IMR-90 (cell line): Measurements from ENCODE around the gene CCR3. TPM values are rescaled to one million over a fixed set of nuclear protein-coding genes. Genes with fewer than 3 reads are reported as not detected.

Experiments used
- ATAC-seq: fragments of 200-7000 bp; cut with Tn5 transposase; 2 replicates; pipeline ENCODE4 v1.9.1; 2020; ENCODE audit warnings: low read depth, mild to moderate bottlenecking, moderate library complexity
- BruUV-seq: library from RNA; stranded (reverse); fragments of 400-500 nt; replicated peaks from 2 replicates; lab custom pipeline; 2021; lab: Mats Ljungman, UMichigan
- CTCF ChIA-PET: fragments of 300-600 bp; formaldehyde crosslinking; extraction: SDS; loops from one replicate; lab custom pipeline; 2021; ENCODE audit warnings: antibody characterized with exemption; lab: Yijun Ruan, JAX
- POLR2A ChIA-PET: fragments of 300-600 bp; sonication (Branson Sonifier 250); formaldehyde crosslinking; loops from one replicate; lab custom pipeline; 2022; ENCODE audit warnings: antibody characterized with exemption; ENCODE audit not compliant: unreplicated experiment; lab: Charles Lee
- DNase-seq: peaks from one replicate; pipeline ENCODE4 v3.0.0; 2013
- H2AFZ ChIP-seq: replicated peaks from 2 replicates; pipeline ENCODE3; 2013; ENCODE audit warnings: low read length, mild to moderate bottlenecking; ENCODE audit not compliant: poor library complexity
- H2AK5ac ChIP-seq: 2 replicates; pipeline ENCODE4 v1.6.1; 2013; ENCODE audit warnings: low read depth, low read length, inconsistent platforms
- H2AK9ac ChIP-seq: replicated peaks from 2 replicates; pipeline ENCODE3; 2013; ENCODE audit warnings: mild to moderate bottlenecking, low read depth, low read length, moderate library complexity; ENCODE audit not compliant: poor library complexity
- H2BK120ac ChIP-seq: 2 replicates; pipeline ENCODE4 v1.6.1; 2013; ENCODE audit warnings: low read depth, low read length, inconsistent platforms
- H2BK15ac ChIP-seq: 3 replicates; pipeline ENCODE4 v1.6.1; 2013; ENCODE audit warnings: low read depth, low read length, inconsistent platforms
- H2BK20ac ChIP-seq: 2 replicates; pipeline ENCODE4 v1.6.1; 2013; ENCODE audit warnings: low read depth, mild to moderate bottlenecking, inconsistent platforms, low read length, moderate library complexity
- H2BK5ac ChIP-seq: 2 replicates; pipeline ENCODE4 v1.6.1; 2013; ENCODE audit warnings: mild to moderate bottlenecking, low read depth, low read length, inconsistent platforms; ENCODE audit not compliant: poor library complexity, severe bottlenecking
- H3K14ac ChIP-seq: replicated peaks from 2 replicates; pipeline ENCODE4 v1.6.1; 2013; ENCODE audit warnings: low read depth, low read length, inconsistent platforms
- H3K18ac ChIP-seq: 2 replicates; pipeline ENCODE4 v1.6.1; 2013; ENCODE audit warnings: low read depth, low read length, control low read depth
- H3K23ac ChIP-seq: 2 replicates; pipeline ENCODE4 v1.6.1; 2013; ENCODE audit warnings: low read depth, low read length, inconsistent platforms
- H3K27ac ChIP-seq: 2 replicates; pipeline ENCODE4 v1.5.1; 2013; ENCODE audit warnings: mild to moderate bottlenecking, control low read depth, low read length; ENCODE audit not compliant: insufficient read depth
- H3K27me3 ChIP-seq: 2 replicates; pipeline ENCODE4 v1.6.1; 2013; ENCODE audit warnings: low read length; ENCODE audit not compliant: control insufficient read depth, insufficient read depth
- H3K36me3 ChIP-seq: 2 replicates; pipeline ENCODE4 v1.6.1; 2013; ENCODE audit warnings: low read length, mixed read lengths; ENCODE audit not compliant: control insufficient read depth, insufficient read depth
- H3K4ac ChIP-seq: 2 replicates; pipeline ENCODE4 v1.6.1; 2013; ENCODE audit warnings: low read depth, low read length, inconsistent platforms
- H3K4me1 ChIP-seq: 2 replicates; pipeline ENCODE4 v1.6.1; 2013; ENCODE audit warnings: low read length, mixed read lengths; ENCODE audit not compliant: control insufficient read depth, insufficient read depth
- H3K4me2 ChIP-seq: 2 replicates; pipeline ENCODE4 v1.6.1; 2013; ENCODE audit warnings: low read depth, mild to moderate bottlenecking, control low read depth, low read length, moderate library complexity
- H3K4me3 ChIP-seq: 2 replicates; pipeline ENCODE4 v1.5.1; 2013; ENCODE audit warnings: low read depth, mild to moderate bottlenecking, control low read depth, low read length, moderate library complexity; ENCODE audit not compliant: insufficient read depth
- H3K56ac ChIP-seq: 2 replicates; pipeline ENCODE4 v1.6.1; 2013; ENCODE audit warnings: low read length, inconsistent platforms; ENCODE audit not compliant: insufficient read depth; ENCODE audit errors: extremely low read depth
- H3K79me1 ChIP-seq, 2 experiments: 2 replicates each; pipeline ENCODE4 v1.6.1; 2013; ENCODE audit warnings: low read length in 2 of 2, inconsistent platforms in 1 of 2, low read depth in 1 of 2
- H3K9ac ChIP-seq: 2 replicates; pipeline ENCODE4 v1.6.1; 2013; ENCODE audit warnings: low read depth, low read length, control low read depth
- H3K9me1 ChIP-seq: 2 replicates; pipeline ENCODE4 v1.6.1; 2013; ENCODE audit warnings: low read length, inconsistent platforms; ENCODE audit not compliant: insufficient read depth
- H3K9me3 ChIP-seq: 2 replicates; pipeline ENCODE4 v1.6.1; 2013; ENCODE audit warnings: low read length; ENCODE audit not compliant: control insufficient read depth, insufficient read depth
- H4K20me1 ChIP-seq: 2 replicates; pipeline ENCODE4 v1.6.1; 2013; ENCODE audit warnings: low read length, inconsistent platforms; ENCODE audit not compliant: insufficient read depth
- H4K5ac ChIP-seq: 2 replicates; pipeline ENCODE4 v1.6.1; 2013; ENCODE audit warnings: mild to moderate bottlenecking, low read depth, low read length, control low read depth
- H4K8ac ChIP-seq, 2 experiments: 2 replicates each; pipeline ENCODE4 v1.6.1; 2013; ENCODE audit warnings: low read depth in 2 of 2, low read length in 2 of 2, control low read depth in 1 of 2, inconsistent platforms in 1 of 2
- H4K91ac ChIP-seq: 2 replicates; pipeline ENCODE4 v1.6.1; 2013; ENCODE audit warnings: low read depth, low read length, inconsistent platforms; ENCODE audit not compliant: insufficient read depth
- BHLHE40 ChIP-seq: fragments of 150-350 bp; IDR thresholded peaks from 2 replicates; pipeline ENCODE4 v1.6.1; 2016; ENCODE audit warnings: mild to moderate bottlenecking, low read depth, low read length
- CTCF ChIP-seq: conservative IDR thresholded peaks from 2 replicates; pipeline ENCODE4 v1.5.1; 2012; ENCODE audit warnings: mild to moderate bottlenecking, low read depth, low read length, improper control_type of control experiment
- ELK1 ChIP-seq: fragments of 150-350 bp; IDR thresholded peaks from 2 replicates; pipeline ENCODE4 v1.6.1; 2016; ENCODE audit warnings: low read depth, mild to moderate bottlenecking, low read length, moderate library complexity, borderline replicate concordance
- FOS ChIP-seq: fragments of 150-350 bp; IDR thresholded peaks from 2 replicates; pipeline ENCODE4 v1.6.1; 2016; ENCODE audit warnings: low read depth, low read length
- MAFK ChIP-seq: IDR thresholded peaks from 2 replicates; pipeline ENCODE4 v1.6.1; 2012; ENCODE audit warnings: low read depth, low read length, improper control_type of control experiment
- MAZ ChIP-seq: IDR thresholded peaks from 2 replicates; pipeline ENCODE4 v1.6.1; 2012; ENCODE audit warnings: low read depth, mild to moderate bottlenecking, low read length, improper control_type of control experiment, moderate library complexity, borderline replicate concordance
- MXI1 ChIP-seq: IDR thresholded peaks from 2 replicates; pipeline ENCODE4 v1.6.1; 2012; ENCODE audit warnings: low read depth, mild to moderate bottlenecking, low read length, moderate library complexity, borderline replicate concordance
- NFE2L2 ChIP-seq: fragments of 150-350 bp; IDR thresholded peaks from 2 replicates; pipeline ENCODE4 v1.6.1; 2016; ENCODE audit warnings: low read depth, mild to moderate bottlenecking, low read length
- POLR2A ChIP-seq: IDR thresholded peaks from 2 replicates; pipeline ENCODE4 v1.6.1; 2012; ENCODE audit warnings: mild to moderate bottlenecking, low read depth, low read length
- RAD21 ChIP-seq: IDR thresholded peaks from 2 replicates; pipeline ENCODE4 v1.6.1; 2012; ENCODE audit warnings: low read length, improper control_type of control experiment
- RCOR1 ChIP-seq: IDR thresholded peaks from 2 replicates; pipeline ENCODE4 v1.6.1; 2012; ENCODE audit warnings: mild to moderate bottlenecking, low read length, improper control_type of control experiment; ENCODE audit not compliant: insufficient replicate concordance
- RFX5 ChIP-seq: IDR thresholded peaks from 2 replicates; pipeline ENCODE4 v1.8.0; 2012; ENCODE audit warnings: low read depth, mild to moderate bottlenecking, low read length, moderate library complexity
- SMC3 ChIP-seq: fragments of 150-350 bp; IDR thresholded peaks from 2 replicates; pipeline ENCODE4 v1.6.1; 2016; ENCODE audit warnings: low read depth, mild to moderate bottlenecking, antibody characterized with exemption, low read length, moderate library complexity
- USF2 ChIP-seq: fragments of 150-350 bp; IDR thresholded peaks from 2 replicates; pipeline ENCODE4 v1.6.1; 2017; ENCODE audit warnings: mild to moderate bottlenecking, antibody characterized with exemption, low read length, low read depth
- WGBS, 2 experiments: methylation state at CpG; one replicate each; pipeline versions ENCODE4 v1.1.5 to v1.1.7; 2013; ENCODE audit warnings: missing lambda C conversion rate in 2 of 2; ENCODE audit not compliant: insufficient read length in 1 of 2; ENCODE audit errors: extremely low coverage in 2 of 2; 5-methylcytosine and 5-hydroxymethylcytosine counted together
- dilution Hi-C: fragments of 300-500 bp; cut with HindIII; formaldehyde crosslinking; loops from one replicate; pipeline ENCODE4 v1.14.3; 2018; ENCODE audit warnings: low sequenced_read_pairs; ENCODE audit not compliant: unreplicated experiment
- in situ Hi-C: fragments of 300-500 bp; cut with MboI; formaldehyde crosslinking; loops from 3 replicates; pipeline ENCODE4 v1.14.3; 2019; ENCODE audit warnings: low sequenced_read_pairs, inconsistent platforms, mixed read lengths
- intact Hi-C: fragments of 100-400 bp; cut with micrococcal nuclease; formaldehyde crosslinking; loops from 2 replicates; pipeline ENCODE4 v1.10.0; 2022
- polyA plus RNA-seq, 3 experiments: library from polyadenylated mRNA; depleted of rRNA; stranded (reverse); fragments of >200 nt; gene quantifications; 2 replicates each; pipeline ENCODE4 v1.2.3, GENCODE V29; 2012; ENCODE audit warnings: low replicate concordance in 1 of 3
- total RNA-seq: library from RNA; depleted of rRNA; stranded (reverse); fragments of >200 nt; gene quantifications from 2 replicates; pipeline ENCODE4 v1.2.3, GENCODE V29; 2012

Gene CCR3
- total and polyA plus RNA-seq, 2 of the 4 experiments (the other 2 are of a cell fraction), result not detected

- Histone ChIP-seq H3K4ac (no peak overlapping the region), H3K4me1 (no peaks in the 10 kb centered on the region), H3K56ac (no peak overlapping the region), H2BK120ac (no peak overlapping the region), H2BK15ac (no peak overlapping the region), H3K27ac (no peak overlapping the region), H2BK5ac (no peak overlapping the region), H3K9me1 (no peaks in the 10 kb centered on the region), H3K9ac (no peak overlapping the region), H3K36me3 (no peaks in the 10 kb centered on the region), H4K91ac (no peak overlapping the region), H2AFZ (no peak overlapping the region), H2BK20ac (no peak overlapping the region), H3K23ac (no peak overlapping the region), H3K14ac (no peak overlapping the region), H2AK5ac (no peak overlapping the region), H3K4me3 (no peak overlapping the region), H4K8ac (no peak overlapping the region), H2AK9ac (no peak overlapping the region), H3K4me2 (no peak overlapping the region), H3K9me3 (no peaks in the 10 kb centered on the region), H4K20me1 (no peaks in the 10 kb centered on the region), H3K79me1 (no peaks in the 10 kb centered on the region), H4K5ac (no peak overlapping the region), H3K27me3 (peaks cover 16% of the 10 kb centered on the region), H3K18ac (no peak overlapping the region)
- in situ Hi-C loops, result no loop called here
- POLR2A ChIA-PET, result no interaction called here
- ATAC-seq, result peak; percentile 75
- CTCF ChIA-PET, result no interaction called here
- DNase-seq, result peak; percentile 44
- no TSS peak for BruUV-seq
- dilution Hi-C loops, result no loop called here
- intact Hi-C loops, result no loop called here
- no CpG with 5 or more reads among the region's 5 CpGs for WGBS, 2 experiments
- no peak for TF ChIP-seq CTCF
- no peak for TF ChIP-seq FOS
- 0 out of 2 replicates have a peak, but pooled peaks have one; percentile 43 for TF ChIP-seq MXI1
- no peak for TF ChIP-seq RAD21
- no peak for TF ChIP-seq NFE2L2
- TF ChIP-seq RCOR1, result no peak
- TF ChIP-seq USF2, result no peak
- TF ChIP-seq SMC3, result no peak
- peak; percentile 66; the same call in 1 of the 2 replicates for TF ChIP-seq BHLHE40
- no peak for TF ChIP-seq POLR2A
- no peak for TF ChIP-seq MAFK
- no peak for TF ChIP-seq RFX5
- TF ChIP-seq ELK1, result no peak
- no peak for TF ChIP-seq MAZ
Measured at GRCh38 chr3:46228260-46229242, 13.7 kb upstream of the CCR3 start.
